Kidney glomerular epithelial cell (primary cell): Measurements from ENCODE around the gene NEURL2.

Experiments
- DNase-seq: peaks from one replicate; lab custom pipeline; 2025; lab: John Stamatoyannopoulos, UW

Gene NEURL2

GRCh38 chr20:45873409-45874103 is 17.5 kb downstream of the NEURL2 start:
- DNase-seq: no peak

GRCh38 chr20:45872626-45873025 is 18.4 kb downstream of the NEURL2 start:
- DNase-seq: no peak

GRCh38 chr20:45867819-45868176 is 23.2 kb downstream of the NEURL2 start:
- DNase-seq: peak; percentile 77

- DNase-seq: no peak
Measured at GRCh38 chr20:45867136-45867818, 23.7 kb downstream of the NEURL2 start.

- no peak for DNase-seq
Measured at GRCh38 chr20:45866454-45866853, 24.6 kb downstream of the NEURL2 start.

GRCh38 chr20:45863543-45864470 is 27.2 kb downstream of the NEURL2 start:
- no peak for DNase-seq

GRCh38 chr20:45861221-45862075 is 29.6 kb downstream of the NEURL2 start:
- DNase-seq: no peak

GRCh38 chr20:45860560-45861220 is 30.3 kb downstream of the NEURL2 start:
- DNase-seq: no peak

GRCh38 chr20:45859916-45860315 is 31.1 kb downstream of the NEURL2 start:
- DNase-seq: no peak

- DNase-seq: no peak
Measured at GRCh38 chr20:45857882-45858216, 33.2 kb downstream of the NEURL2 start.

GRCh38 chr20:45857114-45857881 is 33.7 kb downstream of the NEURL2 start, which contains the start of the genes ACOT8 and ZSWIM3:
Gene ACOT8 (minus strand): TSS chr20:45857392. CDS start chr20:45857315, 77 bp downstream.
Gene ZSWIM3 (plus strand): TSS chr20:45857614. CDS start chr20:45857826, 212 bp downstream.
- peak; percentile 100 for DNase-seq

GRCh38 chr20:45853484-45853883 is 37.5 kb downstream of the NEURL2 start:
- no peak for DNase-seq

- no peak for DNase-seq
Measured at GRCh38 chr20:45852326-45852725, 38.7 kb downstream of the NEURL2 start.

GRCh38 chr20:45851501-45851900 is 39.5 kb downstream of the NEURL2 start:
- no peak for DNase-seq

GRCh38 chr20:45850926-45851325 is 40.1 kb downstream of the NEURL2 start:
- DNase-seq: no peak

- no peak for DNase-seq
Measured at GRCh38 chr20:45850238-45850637, 40.8 kb downstream of the NEURL2 start.

GRCh38 chr20:45848969-45849582 is 41.9 kb downstream of the NEURL2 start:
- DNase-seq: no peak

GRCh38 chr20:45848421-45848820 is 42.6 kb downstream of the NEURL2 start:
- no peak for DNase-seq

- DNase-seq: no peak
Measured at GRCh38 chr20:45845452-45845851, 45.6 kb downstream of the NEURL2 start.

- no peak for DNase-seq
Measured at GRCh38 chr20:45843506-45843905, 47.5 kb downstream of the NEURL2 start.
